Measurements from ENCODE around the gene TRMT6. TPM values are rescaled to one million over a fixed set of nuclear protein-coding genes. Genes with fewer than 3 reads are reported as not detected.
A peak's percentile ranks its signal among the peaks of the same experiment; 100 is the strongest.

The TRMT6 gene, protein sequence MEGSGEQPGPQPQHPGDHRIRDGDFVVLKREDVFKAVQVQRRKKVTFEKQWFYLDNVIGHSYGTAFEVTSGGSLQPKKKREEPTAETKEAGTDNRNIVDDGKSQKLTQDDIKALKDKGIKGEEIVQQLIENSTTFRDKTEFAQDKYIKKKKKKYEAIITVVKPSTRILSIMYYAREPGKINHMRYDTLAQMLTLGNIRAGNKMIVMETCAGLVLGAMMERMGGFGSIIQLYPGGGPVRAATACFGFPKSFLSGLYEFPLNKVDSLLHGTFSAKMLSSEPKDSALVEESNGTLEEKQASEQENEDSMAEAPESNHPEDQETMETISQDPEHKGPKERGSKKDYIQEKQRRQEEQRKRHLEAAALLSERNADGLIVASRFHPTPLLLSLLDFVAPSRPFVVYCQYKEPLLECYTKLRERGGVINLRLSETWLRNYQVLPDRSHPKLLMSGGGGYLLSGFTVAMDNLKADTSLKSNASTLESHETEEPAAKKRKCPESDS
- polyA plus RNA-seq (2013, experiment 1 of 2) = 10.2 TPM
- 11.1 TPM for polyA plus RNA-seq (2013, experiment 2 of 2)

DNA sequence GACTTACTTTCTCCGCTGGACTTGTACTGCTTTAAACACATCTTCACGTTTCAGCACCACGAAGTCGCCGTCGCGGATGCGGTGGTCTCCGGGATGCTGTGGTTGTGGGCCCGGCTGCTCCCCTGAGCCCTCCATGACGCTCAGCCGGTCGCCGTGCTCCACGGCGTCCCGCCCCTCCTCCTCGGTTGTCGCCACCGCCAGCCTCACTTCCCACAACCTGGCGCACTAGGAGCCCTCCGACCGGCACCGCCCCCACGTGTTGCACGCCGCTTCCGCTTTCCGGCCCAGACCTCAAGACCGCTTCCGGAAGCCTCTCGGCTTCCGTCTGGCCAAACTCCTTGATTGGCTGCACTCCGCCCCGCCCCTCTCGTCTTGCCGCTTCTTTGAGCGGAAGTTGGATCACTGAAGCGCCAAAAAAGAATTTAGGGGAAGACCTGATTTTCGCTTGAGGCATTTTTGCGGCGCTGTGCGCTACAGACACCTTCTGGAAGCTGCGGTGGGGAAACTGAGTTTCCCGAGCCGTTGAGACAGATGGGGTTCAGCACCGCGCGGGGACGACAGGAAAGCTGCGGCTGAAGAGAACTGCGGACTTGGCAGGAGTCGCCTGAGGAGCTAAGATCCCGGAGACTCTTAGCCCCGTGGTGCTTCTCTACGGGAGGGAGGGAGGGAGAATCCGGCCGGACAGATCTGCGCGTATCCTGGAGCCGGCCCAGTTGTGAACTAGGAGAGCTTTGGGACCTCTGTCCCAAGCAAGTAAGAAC lies at the start of gene TRMT6, which contains the start of gene MCM8:
Gene TRMT6, minus strand, starts transcription at position 263 of the 761 bp plus-strand sequence. Its CDS starts 128 bp downstream, at position 135.
Gene MCM8, plus strand, starts transcription at position 382 of the 761 bp plus-strand sequence. CDS start 1,364 bp downstream, outside the sequence.
- Histone ChIP-seq H3K36me3 (ENCODE audit: control insufficient read depth, insufficient read depth, low read length) (peaks cover 59% of the 10 kb centered on the region), H3K4me3 (ENCODE audit: extremely low read depth, insufficient read depth, low read length, poor library complexity, severe bottlenecking) (peak within 1 kb of the TSS; percentile 78), H3K9me3 (ENCODE audit: control insufficient read depth, low read length) (no peaks in the 10 kb centered on the region), H3K27ac (ENCODE audit: low read depth, low read length, severe bottlenecking) (peak within 1 kb of the TSS; percentile 71), H3K4me1 (ENCODE audit: control insufficient read depth, insufficient read depth, low read length, poor library complexity, severe bottlenecking) (no peaks in the 10 kb centered on the region)
- WGBS, 2 experiments (ENCODE audit: insufficient coverage in 2 of 2) = 0% methylated on average over 55 to 57 of the region's 61 CpGs

DNA sequence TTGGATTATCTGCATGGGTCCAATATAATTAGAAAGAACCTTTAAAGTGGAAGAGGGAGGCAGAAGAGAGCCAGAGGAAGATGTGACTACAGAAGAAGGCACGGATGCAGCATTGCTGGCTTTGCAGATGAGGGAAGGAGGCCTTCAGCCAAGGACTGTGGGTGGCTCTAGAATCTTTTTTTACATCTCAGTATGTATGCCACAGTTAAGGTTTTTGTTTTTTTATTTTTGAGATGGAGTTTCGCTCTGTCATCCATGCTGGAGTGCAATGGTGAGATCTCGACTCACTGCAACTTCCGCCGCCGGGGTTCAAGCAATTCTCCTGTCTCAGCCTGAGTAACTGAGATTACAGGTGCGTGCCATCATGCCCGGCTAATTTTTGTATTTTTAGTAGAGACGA lies 49.5 kb upstream of the TRMT6 start:
- H3K27ac ChIP-seq (ENCODE audit: low read depth, low read length, severe bottlenecking) = no peak overlapping the region
- WGBS, 2 experiments (ENCODE audit: insufficient coverage in 2 of 2) = 97 to 100% methylated on average over 7 to 8 of the region's 9 CpGs
- H3K36me3 ChIP-seq (ENCODE audit: control insufficient read depth, insufficient read depth, low read length) = peaks cover 31% of the 10 kb centered on the region
- H3K4me1 ChIP-seq (ENCODE audit: control insufficient read depth, insufficient read depth, low read length, poor library complexity, severe bottlenecking) = no peaks in the 10 kb centered on the region
- H3K9me3 ChIP-seq (ENCODE audit: control insufficient read depth, low read length) = no peaks in the 10 kb centered on the region
- no peak overlapping the region for H3K4me3 ChIP-seq (ENCODE audit: extremely low read depth, insufficient read depth, low read length, poor library complexity, severe bottlenecking)

- WGBS, 2 experiments (ENCODE audit: insufficient coverage in 2 of 2) = no CpG with 5 or more reads among the region's 1 CpG
- peaks cover 44% of the 10 kb centered on the region for H3K36me3 ChIP-seq (ENCODE audit: control insufficient read depth, insufficient read depth, low read length)
Observed at GRCh38 chr20:5996765-5997164, 46.4 kb upstream of the TRMT6 start.

GRCh38 chr20:5991623-5992441 lies 41.5 kb upstream of the TRMT6 start:
- H3K4me1 ChIP-seq (ENCODE audit: control insufficient read depth, insufficient read depth, low read length, poor library complexity, severe bottlenecking) = no peaks in the 10 kb centered on the region
- no CpG with 5 or more reads among the region's 2 CpGs for WGBS, 2 experiments (ENCODE audit: insufficient coverage in 2 of 2)
- peaks cover 65% of the 10 kb centered on the region for H3K36me3 ChIP-seq (ENCODE audit: control insufficient read depth, insufficient read depth, low read length)
- no peak overlapping the region for H3K27ac ChIP-seq (ENCODE audit: low read depth, low read length, severe bottlenecking)
- H3K9me3 ChIP-seq (ENCODE audit: control insufficient read depth, low read length) = no peaks in the 10 kb centered on the region
- no peak overlapping the region for H3K4me3 ChIP-seq (ENCODE audit: extremely low read depth, insufficient read depth, low read length, poor library complexity, severe bottlenecking)

More at GRCh38 chr20:5996765-5997164, 46.4 kb upstream of the TRMT6 start:
- H3K4me3 ChIP-seq (ENCODE audit: extremely low read depth, insufficient read depth, low read length, poor library complexity, severe bottlenecking) = no peak overlapping the region
- no peaks in the 10 kb centered on the region for H3K4me1 ChIP-seq (ENCODE audit: control insufficient read depth, insufficient read depth, low read length, poor library complexity, severe bottlenecking)
- H3K27ac ChIP-seq (ENCODE audit: low read depth, low read length, severe bottlenecking) = no peak overlapping the region
- H3K9me3 ChIP-seq (ENCODE audit: control insufficient read depth, low read length) = no peaks in the 10 kb centered on the region

DNA sequence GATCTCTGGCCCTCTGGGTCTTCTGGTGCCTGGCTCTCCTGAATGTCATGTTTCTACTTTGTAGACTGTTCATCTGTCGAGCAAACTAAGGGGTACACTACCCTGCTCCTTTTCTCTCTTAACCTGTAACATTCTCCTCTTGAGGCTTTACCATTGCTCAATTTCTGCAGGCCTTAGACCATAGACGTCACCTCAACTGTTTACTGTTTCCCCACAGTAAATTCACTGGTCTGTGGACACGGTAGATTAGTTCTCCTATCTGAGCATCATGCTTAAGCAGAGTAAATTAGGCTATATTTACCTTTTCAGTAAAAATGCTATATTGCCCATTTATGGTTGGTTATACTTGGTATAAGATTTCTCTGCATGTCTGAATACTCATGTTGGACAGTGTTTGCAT lies 40.6 kb upstream of the TRMT6 start:
- H3K9me3 ChIP-seq (ENCODE audit: control insufficient read depth, low read length) = no peaks in the 10 kb centered on the region
- 75 to 100% methylated on average over 1 to 2 of the region's 3 CpGs for WGBS, 2 experiments (ENCODE audit: insufficient coverage in 2 of 2)
- H3K4me3 ChIP-seq (ENCODE audit: extremely low read depth, insufficient read depth, low read length, poor library complexity, severe bottlenecking) = no peak overlapping the region
- no peaks in the 10 kb centered on the region for H3K4me1 ChIP-seq (ENCODE audit: control insufficient read depth, insufficient read depth, low read length, poor library complexity, severe bottlenecking)
- H3K36me3 ChIP-seq (ENCODE audit: control insufficient read depth, insufficient read depth, low read length) = peaks cover 64% of the 10 kb centered on the region
- no peak overlapping the region for H3K27ac ChIP-seq (ENCODE audit: low read depth, low read length, severe bottlenecking)

DNA sequence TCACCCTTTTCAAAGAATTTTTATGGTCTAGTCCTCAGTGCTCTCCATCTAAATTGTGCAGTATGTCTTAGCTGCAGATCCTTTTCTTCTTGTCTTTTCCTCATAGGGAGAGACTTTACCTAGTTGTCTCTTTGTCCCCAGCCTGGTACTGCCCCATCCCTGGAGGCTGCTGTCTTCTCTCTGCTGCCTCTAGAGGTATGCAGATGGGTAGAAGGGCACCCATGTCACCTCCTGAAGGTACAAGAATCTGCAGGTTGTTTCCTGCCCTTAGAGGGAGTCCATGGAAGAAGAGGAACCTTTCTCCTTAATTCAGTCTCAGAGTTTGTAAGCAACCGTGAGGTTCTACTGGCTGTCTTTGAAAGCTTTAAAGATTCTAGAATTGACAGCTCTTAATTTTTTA lies 39.2 kb upstream of the TRMT6 start:
- Histone ChIP-seq H3K4me1 (ENCODE audit: control insufficient read depth, insufficient read depth, low read length, poor library complexity, severe bottlenecking) (no peaks in the 10 kb centered on the region), H3K9me3 (ENCODE audit: control insufficient read depth, low read length) (no peaks in the 10 kb centered on the region), H3K4me3 (ENCODE audit: extremely low read depth, insufficient read depth, low read length, poor library complexity, severe bottlenecking) (no peak overlapping the region), H3K27ac (ENCODE audit: low read depth, low read length, severe bottlenecking) (no peak overlapping the region), H3K36me3 (ENCODE audit: control insufficient read depth, insufficient read depth, low read length) (peaks cover 67% of the 10 kb centered on the region)
- no CpG with 5 or more reads among the region's 1 CpG for WGBS, 2 experiments (ENCODE audit: insufficient coverage in 2 of 2)

DNA sequence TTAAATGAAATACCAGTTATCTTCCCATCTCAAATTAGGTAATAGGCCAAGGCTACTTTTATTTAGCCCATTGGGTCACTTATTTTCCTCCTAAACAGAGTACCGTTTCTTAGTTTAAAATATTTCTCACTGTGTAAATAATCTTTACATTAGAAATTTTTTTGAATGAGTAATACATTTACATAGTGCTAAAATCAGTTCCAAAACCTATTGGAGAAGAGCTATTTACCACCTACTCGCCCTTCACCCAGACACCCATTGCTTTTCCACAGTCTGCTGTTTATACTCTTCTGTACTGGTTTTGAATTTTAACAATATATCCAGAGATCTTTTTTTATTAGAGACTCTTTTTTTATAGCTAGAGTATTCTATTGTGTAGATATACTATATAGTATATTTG lies 37.0 kb upstream of the TRMT6 start:
- H3K27ac ChIP-seq (ENCODE audit: low read depth, low read length, severe bottlenecking) = no peak overlapping the region
- no peaks in the 10 kb centered on the region for H3K4me1 ChIP-seq (ENCODE audit: control insufficient read depth, insufficient read depth, low read length, poor library complexity, severe bottlenecking)
- H3K9me3 ChIP-seq (ENCODE audit: control insufficient read depth, low read length) = no peaks in the 10 kb centered on the region
- no CpG with 5 or more reads among the region's 2 CpGs for WGBS, 2 experiments (ENCODE audit: insufficient coverage in 2 of 2)
- no peak overlapping the region for H3K4me3 ChIP-seq (ENCODE audit: extremely low read depth, insufficient read depth, low read length, poor library complexity, severe bottlenecking)
- H3K36me3 ChIP-seq (ENCODE audit: control insufficient read depth, insufficient read depth, low read length) = peaks cover 66% of the 10 kb centered on the region

- Histone ChIP-seq H3K27ac (ENCODE audit: low read depth, low read length, severe bottlenecking) (no peak overlapping the region), H3K9me3 (ENCODE audit: control insufficient read depth, low read length) (no peaks in the 10 kb centered on the region), H3K36me3 (ENCODE audit: control insufficient read depth, insufficient read depth, low read length) (peaks cover 71% of the 10 kb centered on the region), H3K4me3 (ENCODE audit: extremely low read depth, insufficient read depth, low read length, poor library complexity, severe bottlenecking) (no peak overlapping the region), H3K4me1 (ENCODE audit: control insufficient read depth, insufficient read depth, low read length, poor library complexity, severe bottlenecking) (no peaks in the 10 kb centered on the region)
- WGBS, 2 experiments (ENCODE audit: insufficient coverage in 2 of 2) = 40 to 50% methylated on average over 1 of the region's 5 CpGs
Observed at GRCh38 chr20:5980720-5981538, 30.6 kb upstream of the TRMT6 start.

DNA sequence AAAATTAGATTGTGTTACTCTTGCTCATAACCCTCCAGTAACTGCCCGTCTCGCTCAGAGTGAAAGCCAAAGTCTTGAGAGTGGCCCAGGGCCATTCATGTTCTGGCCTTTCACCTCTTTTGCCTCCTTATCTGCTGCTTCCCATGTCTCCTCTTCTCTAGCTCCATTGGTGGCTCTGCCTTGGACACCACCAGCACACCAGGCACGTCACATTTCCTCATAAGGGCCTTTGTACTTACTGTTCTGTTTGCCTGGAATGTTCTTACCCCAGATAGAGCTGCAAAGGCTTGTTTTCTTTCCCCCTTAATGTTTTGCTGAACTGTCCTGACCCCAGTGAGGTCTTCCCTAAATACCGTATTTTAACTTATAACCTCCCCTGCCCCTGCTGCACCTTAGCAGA lies 29.5 kb upstream of the TRMT6 start:
- 96 to 100% methylated on average over 4 of the region's 4 CpGs for WGBS, 2 experiments (ENCODE audit: insufficient coverage in 2 of 2)
- Histone ChIP-seq H3K9me3 (ENCODE audit: control insufficient read depth, low read length) (no peaks in the 10 kb centered on the region), H3K4me3 (ENCODE audit: extremely low read depth, insufficient read depth, low read length, poor library complexity, severe bottlenecking) (no peak overlapping the region), H3K27ac (ENCODE audit: low read depth, low read length, severe bottlenecking) (no peak overlapping the region), H3K4me1 (ENCODE audit: control insufficient read depth, insufficient read depth, low read length, poor library complexity, severe bottlenecking) (no peaks in the 10 kb centered on the region), H3K36me3 (ENCODE audit: control insufficient read depth, insufficient read depth, low read length) (peaks cover 68% of the 10 kb centered on the region)
